Measurements from ENCODE around the gene CCDC192.

- no peak for TF ChIP-seq POLR2A (IDR thresholded peaks at IDR 0.05)
- no peak for TF ChIP-seq CTCF (IDR thresholded peaks at IDR 0.05)
Observed at GRCh38 chr5:127695346-127695745, 7.8 kb upstream of the CCDC192 start.
